ENCODE data around the gene SFSWAP.

- TF ChIP-seq EZH2 (IDR thresholded peaks at IDR 0.05; ENCODE audit: borderline replicate concordance) (no peak), CTCF (IDR thresholded peaks at IDR 0.05; ENCODE audit: poor library complexity) (no peak), EZH2phosphoT487 (IDR thresholded peaks at IDR 0.05; ENCODE audit: low read depth, severe bottlenecking, unreplicated experiment) (no peak)
These were observed 44.6 kb downstream of the SFSWAP start for GRCh38 chr12:131755305-131756113.

All from hepatocyte (in vitro differentiated cells).